SK-N-SH treated with all-trans-retinoic acid at 6 μM for 48 hours (cell line): ENCODE results near the gene AFDN.

Experiments used
- GLIS3 ChIP-seq: fragments of 250-450 bp; sonication (Bioruptor Pico); IDR thresholded peaks from 2 replicates; pipeline ENCODE4 v1.5.0; 2020; ENCODE audit warnings: mild to moderate bottlenecking, moderate library complexity
- OSR1 ChIP-seq: fragments of 250-450 bp; sonication (Bioruptor Pico); IDR thresholded peaks from 2 replicates; pipeline ENCODE4 v1.8.0; 2022; ENCODE audit warnings: moderate library complexity, mild to moderate bottlenecking, inconsistent platforms
- ZNF70 ChIP-seq: fragments of 450-650 bp; formaldehyde crosslinking; IDR thresholded peaks from 2 replicates; pipeline ENCODE4 v1.5.0; 2020; ENCODE audit warnings: mild to moderate bottlenecking, moderate library complexity
- TF ChIP-seq, protein P1 (sequence below): fragments of 250-450 bp; sonication (Bioruptor Pico); IDR thresholded peaks from 2 replicates; pipeline ENCODE4 v1.5.1; 2020; ENCODE audit warnings: low read depth, mild to moderate bottlenecking, moderate library complexity

DNA sequence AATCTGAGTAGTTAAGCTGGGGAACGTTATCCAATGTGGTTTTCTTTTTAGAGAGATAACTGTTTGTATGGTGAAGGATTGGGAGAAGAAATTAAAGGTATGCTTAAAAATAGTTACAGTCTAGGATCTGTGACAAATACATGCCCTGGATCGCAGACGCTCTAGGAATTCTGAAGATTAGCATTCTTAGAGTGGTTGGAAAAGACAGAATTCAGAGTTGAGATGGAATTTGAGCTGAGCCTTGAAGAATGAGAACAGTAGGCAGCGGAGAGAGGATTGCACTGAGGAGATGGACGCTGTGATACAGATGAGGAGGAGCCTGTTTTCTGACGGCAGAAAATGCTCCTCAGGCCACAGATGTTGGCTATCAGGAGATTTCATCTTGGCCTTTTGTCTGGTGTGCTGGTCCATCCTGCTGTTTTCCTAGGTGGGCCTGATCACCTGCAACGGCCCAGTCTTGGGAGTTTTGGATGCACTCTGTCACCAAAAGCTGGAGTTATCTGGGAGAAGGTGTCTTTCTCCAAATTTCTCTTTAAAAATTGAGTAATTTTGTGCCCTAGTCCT is 122.5 kb downstream of the AFDN start:
- no peak for TF ChIP-seq ZNF70 (CRISPR knock-in tag)
- TF ChIP-seq GLIS3 (CRISPR knock-in tag): no peak
- TF ChIP-seq, protein P1, sequence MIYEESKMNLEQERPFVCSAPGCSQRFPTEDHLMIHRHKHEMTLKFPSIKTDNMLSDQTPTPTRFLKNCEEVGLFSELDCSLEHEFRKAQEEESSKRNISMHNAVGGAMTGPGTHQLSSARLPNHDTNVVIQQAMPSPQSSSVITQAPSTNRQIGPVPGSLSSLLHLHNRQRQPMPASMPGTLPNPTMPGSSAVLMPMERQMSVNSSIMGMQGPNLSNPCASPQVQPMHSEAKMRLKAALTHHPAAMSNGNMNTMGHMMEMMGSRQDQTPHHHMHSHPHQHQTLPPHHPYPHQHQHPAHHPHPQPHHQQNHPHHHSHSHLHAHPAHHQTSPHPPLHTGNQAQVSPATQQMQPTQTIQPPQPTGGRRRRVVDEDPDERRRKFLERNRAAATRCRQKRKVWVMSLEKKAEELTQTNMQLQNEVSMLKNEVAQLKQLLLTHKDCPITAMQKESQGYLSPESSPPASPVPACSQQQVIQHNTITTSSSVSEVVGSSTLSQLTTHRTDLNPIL (CRISPR knock-in tag): no peak
- no peak for TF ChIP-seq OSR1 (CRISPR knock-in tag)
